ENCODE data around the gene ARID3C.

GRCh38 chr9:34648673-34649072, 19.8 kb upstream of the ARID3C start:
- no peak for TF ChIP-seq POLR2A (IDR thresholded peaks at IDR 0.05)
- TF ChIP-seq, protein P1, sequence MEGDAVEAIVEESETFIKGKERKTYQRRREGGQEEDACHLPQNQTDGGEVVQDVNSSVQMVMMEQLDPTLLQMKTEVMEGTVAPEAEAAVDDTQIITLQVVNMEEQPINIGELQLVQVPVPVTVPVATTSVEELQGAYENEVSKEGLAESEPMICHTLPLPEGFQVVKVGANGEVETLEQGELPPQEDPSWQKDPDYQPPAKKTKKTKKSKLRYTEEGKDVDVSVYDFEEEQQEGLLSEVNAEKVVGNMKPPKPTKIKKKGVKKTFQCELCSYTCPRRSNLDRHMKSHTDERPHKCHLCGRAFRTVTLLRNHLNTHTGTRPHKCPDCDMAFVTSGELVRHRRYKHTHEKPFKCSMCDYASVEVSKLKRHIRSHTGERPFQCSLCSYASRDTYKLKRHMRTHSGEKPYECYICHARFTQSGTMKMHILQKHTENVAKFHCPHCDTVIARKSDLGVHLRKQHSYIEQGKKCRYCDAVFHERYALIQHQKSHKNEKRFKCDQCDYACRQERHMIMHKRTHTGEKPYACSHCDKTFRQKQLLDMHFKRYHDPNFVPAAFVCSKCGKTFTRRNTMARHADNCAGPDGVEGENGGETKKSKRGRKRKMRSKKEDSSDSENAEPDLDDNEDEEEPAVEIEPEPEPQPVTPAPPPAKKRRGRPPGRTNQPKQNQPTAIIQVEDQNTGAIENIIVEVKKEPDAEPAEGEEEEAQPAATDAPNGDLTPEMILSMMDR (IDR thresholded peaks at IDR 0.05) = no peak
